Stomach (tissue), 4 donors: Measurements from ENCODE around the gene RTL10.

Source experiments
- CTCF ChIP-seq, 7 experiments: fragments of 450-650 bp in 4 of 7; fragments of 200-600 bp in 3 of 7; sonication (generic) in 3 of 7; IDR thresholded peaks; one replicate each; pipeline ENCODE4 v1.5.1; 2016 to 2019; ENCODE audit warnings: antibody characterized with exemption in 7 of 7, control low read depth in 2 of 7, mild to moderate bottlenecking in 1 of 7
- POLR2A ChIP-seq, 4 donors: fragments of 450-650 bp; IDR thresholded peaks; one replicate each; pipeline ENCODE4 v1.6.1; 2016; ENCODE audit warnings: antibody characterized with exemption in 4 of 4, control low read depth in 2 of 4, mild to moderate bottlenecking in 1 of 4, moderate library complexity in 1 of 4
- POLR2AphosphoS5 ChIP-seq, 3 donors: sonication (generic); formaldehyde crosslinking; IDR thresholded peaks; one replicate each; pipeline ENCODE4 v1.6.1; 2016; ENCODE audit warnings: antibody characterized with exemption in 3 of 3

GRCh38 chr22:19855504-19856409, 1.1 kb upstream of the RTL10 start:
- no peak for TF ChIP-seq CTCF (IDR thresholded peaks at IDR 0.05)
- TF ChIP-seq POLR2A (IDR thresholded peaks at IDR 0.05) = no peak
- no peak for TF ChIP-seq POLR2AphosphoS5 (IDR thresholded peaks at IDR 0.05)
